MM.1S (cell line): Measurements from ENCODE around the gene TAAR9.

Source experiments
- DNase-seq: peaks from one replicate; pipeline ENCODE4 v3.0.0-alpha.2; 2015
- H2AFZ ChIP-seq: fragments of 300-600 bp; sonication (generic); 2 replicates; pipeline ENCODE4 v1.6.0; 2016; ENCODE audit warnings: antibody characterized with exemption, low read length
- H3F3A ChIP-seq: fragments of 300-600 bp; sonication (generic); 2 replicates; pipeline ENCODE4 v1.6.1; 2016; ENCODE audit warnings: mild to moderate bottlenecking, antibody characterized with exemption, low read length, moderate library complexity, mixed read lengths; ENCODE audit not compliant: insufficient read depth
- H3K27ac ChIP-seq: fragments of 300-600 bp; sonication (generic); 2 replicates; pipeline ENCODE4 v1.5.1; 2016; ENCODE audit warnings: mild to moderate bottlenecking, low read length
- H3K27me3 ChIP-seq: fragments of 300-600 bp; sonication (generic); replicated peaks from 2 replicates; pipeline ENCODE4 v1.6.0; 2016; ENCODE audit warnings: low read length; ENCODE audit not compliant: insufficient read depth
- H3K36me3 ChIP-seq: fragments of 300-600 bp; sonication (generic); replicated peaks from 2 replicates; pipeline ENCODE4 v1.6.1; 2016; ENCODE audit warnings: mild to moderate bottlenecking, low read length, mixed read lengths; ENCODE audit not compliant: insufficient read depth
- H3K4me1 ChIP-seq: fragments of 300-600 bp; sonication (generic); 2 replicates; pipeline ENCODE4 v1.6.1; 2016; ENCODE audit warnings: low read length, mixed read lengths
- H3K4me2 ChIP-seq: fragments of 300-600 bp; sonication (generic); 2 replicates; pipeline ENCODE4 v1.6.0; 2016; ENCODE audit warnings: low read depth, low read length
- H3K4me3 ChIP-seq: fragments of 300-600 bp; sonication (generic); 2 replicates; pipeline ENCODE4 v1.5.1; 2016; ENCODE audit warnings: low read length, mixed read lengths
- H3K79me2 ChIP-seq: fragments of 300-600 bp; sonication (generic); 2 replicates; pipeline ENCODE4 v1.6.1; 2016; ENCODE audit warnings: mixed run types, low read length, mixed read lengths
- H3K9ac ChIP-seq: fragments of 300-600 bp; sonication (generic); 2 replicates; pipeline ENCODE4 v1.6.1; 2016; ENCODE audit warnings: low read length, mixed read lengths
- H3K9me2 ChIP-seq: fragments of 300-600 bp; sonication (generic); replicated peaks from 2 replicates; pipeline ENCODE4 v1.6.1; 2016; ENCODE audit warnings: mild to moderate bottlenecking, low read length, mixed read lengths; ENCODE audit not compliant: insufficient read depth
- H3K9me3 ChIP-seq: fragments of 300-600 bp; sonication (generic); replicated peaks from 2 replicates; pipeline ENCODE4 v1.6.1; 2016; ENCODE audit warnings: mild to moderate bottlenecking, low read length, mixed read lengths; ENCODE audit not compliant: insufficient read depth
- H4K20me1 ChIP-seq: fragments of 300-600 bp; sonication (generic); 2 replicates; pipeline ENCODE4 v1.6.1; 2016; ENCODE audit warnings: mild to moderate bottlenecking, low read length, moderate library complexity, mixed read lengths; ENCODE audit not compliant: insufficient read depth
- CTCF ChIP-seq: fragments of 300-600 bp; sonication (generic); IDR thresholded peaks from 2 replicates; pipeline ENCODE4 v1.5.1; 2016; ENCODE audit warnings: antibody characterized with exemption, low read length, mixed read lengths
- EZH2 ChIP-seq: fragments of 300-600 bp; sonication (generic); optimal IDR thresholded peaks from 2 replicates; pipeline ENCODE3; 2017; ENCODE audit warnings: low read depth, mild to moderate bottlenecking, antibody characterized with exemption, low read length, mixed read lengths
- EZH2phosphoT487 ChIP-seq: fragments of 300-600 bp; sonication (generic); IDR thresholded peaks from 2 replicates; pipeline ENCODE4 v1.6.1; 2018; ENCODE audit warnings: antibody characterized with exemption, low read length

TAAR9 gene

GRCh38 chr6:132511210-132511830 is 26.8 kb upstream of the TAAR9 start:
- Histone ChIP-seq H3K79me2 (peaks cover 62% of the 10 kb centered on the region), H3K9me2 (no peaks in the 10 kb centered on the region), H3K27ac (peak overlapping the region; percentile 74; the same call in 1 of the 2 replicates), H3K9me3 (no peaks in the 10 kb centered on the region), H2AFZ (no peak overlapping the region), H3K36me3 (no peaks in the 10 kb centered on the region), H3K4me2 (peak overlapping the region; percentile 87), H3K27me3 (no peaks in the 10 kb centered on the region), H3K4me3 (peak overlapping the region; percentile 90), H3F3A (peaks cover 27% of the 10 kb centered on the region), H3K4me1 (peaks cover 36% of the 10 kb centered on the region), H4K20me1 (0 out of 2 replicates have a peak, but pooled peaks cover 7% of the 10 kb centered on the region), H3K9ac (peak overlapping the region; percentile 65; the same call in 1 of the 2 replicates)
- no peak for DNase-seq
- TF ChIP-seq EZH2, result no peak

DNA sequence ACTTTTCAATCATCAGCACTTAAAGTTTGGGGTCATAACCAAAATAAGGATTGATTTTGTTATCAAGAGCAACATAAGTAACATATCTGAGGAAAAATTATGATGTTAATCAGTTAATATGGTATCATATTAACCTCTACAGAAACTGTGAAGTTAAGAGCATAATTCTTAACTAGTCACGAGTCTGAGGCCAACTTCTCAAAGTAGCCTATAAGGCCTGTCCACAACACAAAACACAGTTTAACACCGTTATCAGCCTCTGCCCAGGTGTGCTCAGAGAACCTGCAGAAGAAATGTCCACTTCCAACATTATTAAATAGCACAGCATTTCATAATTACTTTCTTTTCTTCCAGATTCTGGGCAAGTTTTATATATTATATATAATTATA is 26.3 kb upstream of the TAAR9 start:
- Histone ChIP-seq H3K4me1 (peaks cover 36% of the 10 kb centered on the region), H4K20me1 (0 out of 2 replicates have a peak, but pooled peaks cover 5% of the 10 kb centered on the region), H3K27ac (peak overlapping the region; percentile 74; the same call in 1 of the 2 replicates), H3K9me2 (no peaks in the 10 kb centered on the region), H3K36me3 (no peaks in the 10 kb centered on the region), H3K4me3 (peak overlapping the region; percentile 90), H3K79me2 (peaks cover 57% of the 10 kb centered on the region), H3K9ac (peak overlapping the region; percentile 65; the same call in 1 of the 2 replicates), H3K27me3 (no peaks in the 10 kb centered on the region), H3F3A (peaks cover 27% of the 10 kb centered on the region), H3K4me2 (peak overlapping the region; percentile 87), H2AFZ (no peak overlapping the region), H3K9me3 (no peaks in the 10 kb centered on the region)
- no peak for DNase-seq
- no peak for TF ChIP-seq CTCF
- no peak for TF ChIP-seq EZH2phosphoT487
- no peak for TF ChIP-seq EZH2

- H3K4me3 ChIP-seq, result peak overlapping the region; percentile 90
- no peaks in the 10 kb centered on the region for H3K9me2 ChIP-seq
- no peaks in the 10 kb centered on the region for H3K27me3 ChIP-seq
- peak overlapping the region; percentile 87 for H3K4me2 ChIP-seq
- H3K79me2 ChIP-seq, result peaks cover 52% of the 10 kb centered on the region
- H3K36me3 ChIP-seq, result no peaks in the 10 kb centered on the region
- peak overlapping the region; percentile 92; the same call in 1 of the 2 replicates for H2AFZ ChIP-seq
- peaks cover 36% of the 10 kb centered on the region for H3K4me1 ChIP-seq
- H3K9ac ChIP-seq, result peak overlapping the region; percentile 65
- H3K27ac ChIP-seq, result peak overlapping the region; percentile 74; the same call in 1 of the 2 replicates
- H3F3A ChIP-seq, result peaks cover 27% of the 10 kb centered on the region
- 0 out of 2 replicates have a peak, but pooled peaks cover 3% of the 10 kb centered on the region for H4K20me1 ChIP-seq
- H3K9me3 ChIP-seq, result no peaks in the 10 kb centered on the region
- no peak for DNase-seq
- TF ChIP-seq EZH2phosphoT487 (no peak), CTCF (no peak), EZH2 (no peak)
Measured at GRCh38 chr6:132512342-132512637, 25.8 kb upstream of the TAAR9 start.
